ENCODE results near the gene CCL13. TPM values are rescaled to one million over a fixed set of nuclear protein-coding genes. Genes with fewer than 3 reads are reported as not detected.

CCL13 gene
- total RNA-seq, 1 donor from 2014 or later: not detected

GRCh38 chr17:34341916-34342315 lies 14.4 kb upstream of the CCL13 start:
- no peak overlapping the region for H3K27ac Mint-ChIP-seq

GRCh38 chr17:34347063-34347462 lies 9.2 kb upstream of the CCL13 start:
- H3K9me3 Mint-ChIP-seq: no peaks in the 10 kb centered on the region
- DNase-seq (ENCODE audit: low spot score): no peak
- H3K27me3 Mint-ChIP-seq (ENCODE audit: low read depth): peaks cover 52% of the 10 kb centered on the region
- H3K4me3 Mint-ChIP-seq (ENCODE audit: low read depth): no peak overlapping the region
- intact Hi-C loops (cut with micrococcal nuclease): no loop called here
- no peaks in the 10 kb centered on the region for H3K4me1 Mint-ChIP-seq (ENCODE audit: low read depth)
- no peak overlapping the region for H3K27ac Mint-ChIP-seq
- H3K36me3 Mint-ChIP-seq (ENCODE audit: low read depth): no peaks in the 10 kb centered on the region

More at GRCh38 chr17:34341916-34342315, 14.4 kb upstream of the CCL13 start:
- H3K4me1 Mint-ChIP-seq (ENCODE audit: low read depth): no peaks in the 10 kb centered on the region
- no peaks in the 10 kb centered on the region for H3K9me3 Mint-ChIP-seq
- no peak for DNase-seq (ENCODE audit: low spot score)
- H3K27me3 Mint-ChIP-seq (ENCODE audit: low read depth): peaks cover 46% of the 10 kb centered on the region
- H3K36me3 Mint-ChIP-seq (ENCODE audit: low read depth): no peaks in the 10 kb centered on the region
- H3K4me3 Mint-ChIP-seq (ENCODE audit: low read depth): no peak overlapping the region
- intact Hi-C loops (cut with micrococcal nuclease): no loop called here

- H3K4me3 Mint-ChIP-seq (ENCODE audit: low read depth): no peak overlapping the region
- no peaks in the 10 kb centered on the region for H3K9me3 Mint-ChIP-seq
- H3K27me3 Mint-ChIP-seq (ENCODE audit: low read depth): peaks cover 55% of the 10 kb centered on the region
- no peak overlapping the region for H3K27ac Mint-ChIP-seq
- DNase-seq (ENCODE audit: low spot score): no peak
- no peaks in the 10 kb centered on the region for H3K4me1 Mint-ChIP-seq (ENCODE audit: low read depth)
- intact Hi-C loops (cut with micrococcal nuclease): no loop called here
- H3K36me3 Mint-ChIP-seq (ENCODE audit: low read depth): no peaks in the 10 kb centered on the region
Observed at GRCh38 chr17:34349751-34350150, 6.5 kb upstream of the CCL13 start.

- intact Hi-C loops (cut with micrococcal nuclease): no loop called here
- Mint-ChIP-seq H3K36me3 (ENCODE audit: low read depth) (no peaks in the 10 kb centered on the region), H3K27ac (no peak overlapping the region), H3K27me3 (ENCODE audit: low read depth) (peaks cover 51% of the 10 kb centered on the region), H3K9me3 (no peaks in the 10 kb centered on the region), H3K4me1 (ENCODE audit: low read depth) (no peaks in the 10 kb centered on the region), H3K4me3 (ENCODE audit: low read depth) (no peak overlapping the region)
- DNase-seq (ENCODE audit: low spot score): no peak
Observed at GRCh38 chr17:34351096-34351495, 5.2 kb upstream of the CCL13 start.

GRCh38 chr17:34352191-34352590 lies 4.1 kb upstream of the CCL13 start:
- intact Hi-C loops (cut with micrococcal nuclease): no loop called here
- Mint-ChIP-seq H3K4me1 (ENCODE audit: low read depth) (no peaks in the 10 kb centered on the region), H3K27me3 (ENCODE audit: low read depth) (peaks cover 53% of the 10 kb centered on the region), H3K9me3 (no peaks in the 10 kb centered on the region), H3K27ac (no peak overlapping the region), H3K4me3 (ENCODE audit: low read depth) (no peak overlapping the region), H3K36me3 (ENCODE audit: low read depth) (no peaks in the 10 kb centered on the region)
- DNase-seq (ENCODE audit: low spot score): no peak

GRCh38 chr17:34354637-34355036 lies 1.6 kb upstream of the CCL13 start:
- DNase-seq (ENCODE audit: low spot score): no peak
- intact Hi-C loops (cut with micrococcal nuclease): no loop called here

GRCh38 chr17:34357398-34357797 lies 1.1 kb downstream of the CCL13 start:
- no peak overlapping the region for H3K27ac Mint-ChIP-seq
- peaks cover 4% of the 10 kb centered on the region for H3K36me3 Mint-ChIP-seq (ENCODE audit: low read depth)
- H3K4me3 Mint-ChIP-seq (ENCODE audit: low read depth): no peak overlapping the region
- intact Hi-C loops (cut with micrococcal nuclease): no loop called here
- DNase-seq (ENCODE audit: low spot score): no peak
- peaks cover 34% of the 10 kb centered on the region for H3K27me3 Mint-ChIP-seq (ENCODE audit: low read depth)
- H3K9me3 Mint-ChIP-seq: no peaks in the 10 kb centered on the region
- H3K4me1 Mint-ChIP-seq (ENCODE audit: low read depth): peaks cover 15% of the 10 kb centered on the region

More at GRCh38 chr17:34354637-34355036, 1.6 kb upstream of the CCL13 start:
- Mint-ChIP-seq H3K4me1 (ENCODE audit: low read depth) (peaks cover 1% of the 10 kb centered on the region), H3K36me3 (ENCODE audit: low read depth) (no peaks in the 10 kb centered on the region), H3K4me3 (ENCODE audit: low read depth) (no peak overlapping the region), H3K9me3 (no peaks in the 10 kb centered on the region), H3K27me3 (ENCODE audit: low read depth) (peaks cover 47% of the 10 kb centered on the region), H3K27ac (no peak overlapping the region)

GRCh38 chr17:34358631-34359030 lies 2.4 kb downstream of the CCL13 start:
- H3K36me3 Mint-ChIP-seq (ENCODE audit: low read depth): peaks cover 4% of the 10 kb centered on the region
- H3K4me1 Mint-ChIP-seq (ENCODE audit: low read depth): peaks cover 26% of the 10 kb centered on the region
- H3K27ac Mint-ChIP-seq: no peak overlapping the region
- intact Hi-C loops (cut with micrococcal nuclease): no loop called here
- DNase-seq (ENCODE audit: low spot score): no peak
- no peaks in the 10 kb centered on the region for H3K9me3 Mint-ChIP-seq
- no peak overlapping the region for H3K4me3 Mint-ChIP-seq (ENCODE audit: low read depth)
- peaks cover 26% of the 10 kb centered on the region for H3K27me3 Mint-ChIP-seq (ENCODE audit: low read depth)

GRCh38 chr17:34360601-34361270 lies 4.5 kb downstream of the CCL13 start:
- Mint-ChIP-seq H3K27me3 (ENCODE audit: low read depth) (peaks cover 15% of the 10 kb centered on the region), H3K36me3 (ENCODE audit: low read depth) (peaks cover 4% of the 10 kb centered on the region), H3K27ac (peak overlapping the region; percentile 63), H3K4me1 (ENCODE audit: low read depth) (peaks cover 45% of the 10 kb centered on the region), H3K4me3 (ENCODE audit: low read depth) (peak overlapping the region; percentile 51), H3K9me3 (no peaks in the 10 kb centered on the region)
- DNase-seq (ENCODE audit: low spot score): no peak
- intact Hi-C loops (cut with micrococcal nuclease): loop anchor here (1.0 to 10.0 kb wide), 3 partner anchors 18 to 160 kb away; no protein-coding TSS in a partner anchor

GRCh38 chr17:34361478-34362061 lies 5.3 kb downstream of the CCL13 start:
- intact Hi-C loops (cut with micrococcal nuclease): loop anchor here (1.0 to 10.0 kb wide), 3 partner anchors 17 to 161 kb away; no protein-coding TSS in a partner anchor
- peaks cover 4% of the 10 kb centered on the region for H3K36me3 Mint-ChIP-seq (ENCODE audit: low read depth)
- peak; percentile 72 for DNase-seq (ENCODE audit: low spot score)
- H3K27me3 Mint-ChIP-seq (ENCODE audit: low read depth): peaks cover 13% of the 10 kb centered on the region
- H3K4me1 Mint-ChIP-seq (ENCODE audit: low read depth): peaks cover 53% of the 10 kb centered on the region
- peak overlapping the region; percentile 41 for H3K4me3 Mint-ChIP-seq (ENCODE audit: low read depth)
- H3K9me3 Mint-ChIP-seq: no peaks in the 10 kb centered on the region
- H3K27ac Mint-ChIP-seq: no peak overlapping the region

- no peak for DNase-seq (ENCODE audit: low spot score)
- intact Hi-C loops (cut with micrococcal nuclease): loop anchor here (10.0 kb wide), 1 partner anchor 52 kb away; no protein-coding TSS in a partner anchor
- H3K9me3 Mint-ChIP-seq: no peaks in the 10 kb centered on the region
- peak within 1 kb of the TSS; percentile 38 for H3K27ac Mint-ChIP-seq
- peaks cover 4% of the 10 kb centered on the region for H3K36me3 Mint-ChIP-seq (ENCODE audit: low read depth)
- H3K4me1 Mint-ChIP-seq (ENCODE audit: low read depth): peaks cover 64% of the 10 kb centered on the region
- peaks cover 7% of the 10 kb centered on the region for H3K27me3 Mint-ChIP-seq (ENCODE audit: low read depth)
- H3K4me3 Mint-ChIP-seq (ENCODE audit: low read depth): peak within 1 kb of the TSS; percentile 74
Observed at GRCh38 chr17:34363183-34363661, 6.9 kb downstream of the CCL13 start, which contains the start of gene CCL1. Gene CCL1, minus strand, starts transcription at chr17:34363233. Its CDS starts 72 bp downstream, at chr17:34363161.

GRCh38 chr17:34364751-34365150 lies 8.5 kb downstream of the CCL13 start:
- H3K4me1 Mint-ChIP-seq (ENCODE audit: low read depth): peaks cover 66% of the 10 kb centered on the region
- H3K27me3 Mint-ChIP-seq (ENCODE audit: low read depth): peaks cover 1% of the 10 kb centered on the region
- H3K9me3 Mint-ChIP-seq: no peaks in the 10 kb centered on the region
- peaks cover 4% of the 10 kb centered on the region for H3K36me3 Mint-ChIP-seq (ENCODE audit: low read depth)
- intact Hi-C loops (cut with micrococcal nuclease): loop anchor here (10.0 kb wide), 1 partner anchor 50 kb away; no protein-coding TSS in a partner anchor
- H3K4me3 Mint-ChIP-seq (ENCODE audit: low read depth): no peak overlapping the region
- no peak for DNase-seq (ENCODE audit: low spot score)
- no peak overlapping the region for H3K27ac Mint-ChIP-seq

GRCh38 chr17:34365340-34365739 lies 9.1 kb downstream of the CCL13 start:
- DNase-seq (ENCODE audit: low spot score): no peak
- peaks cover 72% of the 10 kb centered on the region for H3K4me1 Mint-ChIP-seq (ENCODE audit: low read depth)
- intact Hi-C loops (cut with micrococcal nuclease): loop anchor here (10.0 kb wide), 1 partner anchor 49 kb away; no protein-coding TSS in a partner anchor

More at GRCh38 chr17:34365340-34365739, 9.1 kb downstream of the CCL13 start:
- Mint-ChIP-seq H3K27ac (peak overlapping the region; percentile 7), H3K4me3 (ENCODE audit: low read depth) (no peak overlapping the region), H3K36me3 (ENCODE audit: low read depth) (peaks cover 4% of the 10 kb centered on the region), H3K27me3 (ENCODE audit: low read depth) (peaks cover 1% of the 10 kb centered on the region), H3K9me3 (no peaks in the 10 kb centered on the region)
